Astrocyte of the cerebellum (primary cell): ENCODE data around the gene PLAAT4.

Experiments used
- DNase-seq: peaks from one replicate; pipeline ENCODE4 v3.0.0-alpha.2; 2011; ENCODE audit warnings: low read depth
- H3K4me3 ChIP-seq: 2 replicates; pipeline ENCODE4 v1.5.1; 2011; ENCODE audit warnings: mild to moderate bottlenecking, low read depth, low read length, moderate library complexity
- in situ Hi-C: cut with HindIII; loops from 2 replicates; pipeline ENCODE4 v1.10.0; 2017; ENCODE audit warnings: low sequenced_read_pairs
- TF ChIP-seq, protein P1 (sequence below): IDR thresholded peaks from 2 replicates; pipeline ENCODE4 v1.5.1; 2012; ENCODE audit warnings: low read length, low read depth, moderate library complexity, mild to moderate bottlenecking; ENCODE audit errors: missing control alignments

PLAAT4 gene

DNA sequence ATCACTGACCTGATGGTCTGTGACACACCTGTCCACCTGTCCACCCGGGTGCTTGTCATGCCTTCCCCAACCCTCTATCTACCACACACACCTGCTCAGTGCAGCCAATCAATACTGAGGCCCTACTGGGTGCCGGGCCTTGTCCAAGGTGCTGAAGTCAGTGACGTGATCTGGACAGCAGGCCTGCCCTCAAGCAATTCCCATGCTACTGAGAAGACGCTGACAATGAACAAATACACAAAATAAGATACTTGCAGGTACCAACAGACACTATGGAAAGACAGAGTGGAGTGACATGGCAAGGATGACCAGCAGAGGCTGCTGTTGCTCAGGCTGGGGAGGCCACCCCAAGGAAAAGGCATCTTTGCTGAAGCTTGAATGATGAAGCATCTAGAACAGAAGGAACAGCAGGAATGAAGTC lies 56.4 kb downstream of the PLAAT4 start:
- no peak for DNase-seq
- TF ChIP-seq, protein P1, sequence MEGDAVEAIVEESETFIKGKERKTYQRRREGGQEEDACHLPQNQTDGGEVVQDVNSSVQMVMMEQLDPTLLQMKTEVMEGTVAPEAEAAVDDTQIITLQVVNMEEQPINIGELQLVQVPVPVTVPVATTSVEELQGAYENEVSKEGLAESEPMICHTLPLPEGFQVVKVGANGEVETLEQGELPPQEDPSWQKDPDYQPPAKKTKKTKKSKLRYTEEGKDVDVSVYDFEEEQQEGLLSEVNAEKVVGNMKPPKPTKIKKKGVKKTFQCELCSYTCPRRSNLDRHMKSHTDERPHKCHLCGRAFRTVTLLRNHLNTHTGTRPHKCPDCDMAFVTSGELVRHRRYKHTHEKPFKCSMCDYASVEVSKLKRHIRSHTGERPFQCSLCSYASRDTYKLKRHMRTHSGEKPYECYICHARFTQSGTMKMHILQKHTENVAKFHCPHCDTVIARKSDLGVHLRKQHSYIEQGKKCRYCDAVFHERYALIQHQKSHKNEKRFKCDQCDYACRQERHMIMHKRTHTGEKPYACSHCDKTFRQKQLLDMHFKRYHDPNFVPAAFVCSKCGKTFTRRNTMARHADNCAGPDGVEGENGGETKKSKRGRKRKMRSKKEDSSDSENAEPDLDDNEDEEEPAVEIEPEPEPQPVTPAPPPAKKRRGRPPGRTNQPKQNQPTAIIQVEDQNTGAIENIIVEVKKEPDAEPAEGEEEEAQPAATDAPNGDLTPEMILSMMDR, result peak; percentile 71
- in situ Hi-C loops, result loop anchor here (5.0 kb wide), 2 partner anchors 41 to 54 kb away; no protein-coding TSS in a partner anchor
- no peak overlapping the region for H3K4me3 ChIP-seq

DNA sequence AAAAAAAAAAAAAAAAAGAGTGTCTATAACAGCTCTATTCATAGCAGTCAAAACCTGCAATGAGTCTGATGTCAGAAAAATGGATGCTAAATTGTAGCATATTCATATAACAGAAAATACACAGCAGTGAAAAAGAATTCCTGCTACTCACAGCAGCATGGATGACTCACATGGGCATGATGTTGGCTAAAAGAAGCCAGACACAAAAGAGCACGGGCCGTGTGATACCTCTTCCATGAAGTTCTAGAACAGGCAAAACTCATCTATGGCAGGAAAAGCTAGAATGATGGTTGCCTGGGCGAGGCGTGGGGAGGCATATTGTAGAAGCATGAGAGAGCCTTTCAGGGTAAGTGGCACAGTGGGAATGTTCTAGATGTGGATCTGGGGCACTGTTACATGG lies 58.7 kb downstream of the PLAAT4 start:
- H3K4me3 ChIP-seq, result no peak overlapping the region
- DNase-seq, result no peak
- TF ChIP-seq, protein P1, result no peak
- in situ Hi-C loops, result no loop called here
